Myocyte (in vitro differentiated cells): ENCODE measurements around the gene UMOD. TPM values are rescaled to one million over a fixed set of nuclear protein-coding genes. Genes with fewer than 3 reads are reported as not detected.

ENCODE experiments used
- DNase-seq: peaks from one replicate; pipeline ENCODE4 v3.0.0-alpha.2; 2012; ENCODE audit warnings: low read depth
- total RNA-seq: library from RNA; depleted of rRNA; stranded (reverse); fragments of >200 nt; gene quantifications from 2 replicates; pipeline ENCODE4 v1.2.3, GENCODE V29; 2014

UMOD gene
- total RNA-seq, 1 donor from 2014 or later: not detected

DNA sequence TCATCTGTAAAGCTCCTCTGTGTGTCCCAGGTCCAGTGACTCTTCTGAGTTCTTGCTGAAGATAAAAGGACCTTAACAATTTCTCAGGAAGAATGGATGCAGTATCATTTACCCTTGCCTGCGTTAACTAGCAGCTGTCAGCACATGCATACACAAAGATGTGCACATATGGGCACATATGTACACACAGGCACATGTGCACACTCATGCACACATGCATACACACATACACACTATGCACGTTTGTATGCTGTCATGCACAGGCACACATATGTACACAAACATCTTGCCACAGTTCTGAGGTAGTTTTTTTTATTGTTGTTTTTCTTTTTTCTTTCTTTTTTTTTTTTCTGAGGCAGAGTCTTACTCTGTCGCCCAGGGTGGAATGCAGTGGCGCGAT lies 50.1 kb downstream of the UMOD start:
- no peak for DNase-seq

DNA sequence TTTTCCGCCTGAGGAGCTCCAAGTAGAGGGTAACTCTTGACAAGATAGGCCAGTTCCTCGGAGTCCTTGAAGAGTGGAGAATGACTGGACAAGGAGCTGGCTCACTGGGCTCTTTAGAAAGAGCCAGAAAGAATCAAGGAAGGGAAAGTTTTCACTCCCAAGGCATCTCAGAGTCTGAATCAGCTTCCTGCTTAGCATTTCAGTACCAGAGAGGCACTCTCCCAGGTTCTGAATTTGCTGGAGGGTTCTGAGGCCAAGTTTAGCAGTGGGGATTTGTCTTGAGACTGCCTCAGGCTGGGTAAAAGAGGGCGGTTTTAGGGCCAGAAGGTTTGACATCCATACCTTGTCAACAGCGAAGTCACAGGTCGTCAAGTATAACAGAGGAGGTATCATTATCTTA lies 50.7 kb downstream of the UMOD start:
- DNase-seq: no peak

DNA sequence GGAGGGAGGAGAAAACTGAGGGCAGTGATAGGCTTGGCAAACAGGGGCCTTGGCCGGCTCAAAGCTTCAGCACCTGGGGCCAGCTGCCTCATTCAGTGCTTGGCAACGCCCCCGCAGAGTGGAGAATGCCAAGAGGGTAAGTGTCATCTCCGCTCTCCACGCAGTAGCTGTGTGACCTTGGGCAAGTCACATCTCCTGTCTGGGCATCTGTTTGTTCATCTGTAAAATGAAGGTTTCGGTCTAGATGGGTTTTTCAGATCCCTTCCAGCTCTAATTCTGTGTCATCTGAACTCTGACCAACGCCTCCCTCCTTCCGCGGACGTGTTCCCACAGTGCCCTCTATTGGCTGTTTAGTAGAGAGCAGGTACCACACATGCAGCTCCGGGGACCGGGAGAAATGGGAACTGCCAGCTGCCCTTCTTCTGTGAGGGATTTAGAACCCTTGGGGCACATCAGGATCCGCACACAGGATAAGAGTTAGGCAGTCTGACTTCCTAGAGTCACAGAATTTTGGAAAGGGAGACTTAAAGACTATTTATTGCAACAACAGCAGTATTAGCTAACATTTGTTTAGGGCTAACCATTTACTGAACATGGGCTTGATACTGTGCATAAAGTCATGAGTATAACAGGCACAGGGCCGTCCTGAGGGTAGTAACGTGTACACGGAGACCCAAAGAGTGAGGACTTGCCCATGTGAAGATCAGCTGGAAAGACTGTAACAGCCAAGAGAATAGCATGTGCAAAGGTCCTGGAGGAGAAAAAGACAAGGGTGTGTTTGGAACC lies 52.0 kb downstream of the UMOD start:
- DNase-seq: peak; percentile 69

DNA sequence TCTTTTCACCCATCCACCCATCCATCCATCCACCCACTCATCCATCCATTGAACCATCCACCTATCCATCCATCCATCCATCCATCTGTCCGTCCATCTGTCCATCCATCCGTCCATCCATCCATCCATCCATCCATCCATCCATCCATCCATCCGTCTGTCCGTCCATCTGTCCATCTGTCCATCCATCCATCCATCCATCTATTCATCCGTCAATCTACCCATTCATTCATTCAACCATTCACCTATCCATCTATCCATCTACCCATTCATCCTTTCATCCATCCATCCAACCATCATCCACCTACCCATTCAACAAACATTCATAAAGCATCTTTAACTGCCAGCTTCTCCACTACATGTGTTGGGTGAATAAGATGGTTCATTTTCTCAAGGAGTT lies 54.1 kb downstream of the UMOD start:
- no peak for DNase-seq

DNA sequence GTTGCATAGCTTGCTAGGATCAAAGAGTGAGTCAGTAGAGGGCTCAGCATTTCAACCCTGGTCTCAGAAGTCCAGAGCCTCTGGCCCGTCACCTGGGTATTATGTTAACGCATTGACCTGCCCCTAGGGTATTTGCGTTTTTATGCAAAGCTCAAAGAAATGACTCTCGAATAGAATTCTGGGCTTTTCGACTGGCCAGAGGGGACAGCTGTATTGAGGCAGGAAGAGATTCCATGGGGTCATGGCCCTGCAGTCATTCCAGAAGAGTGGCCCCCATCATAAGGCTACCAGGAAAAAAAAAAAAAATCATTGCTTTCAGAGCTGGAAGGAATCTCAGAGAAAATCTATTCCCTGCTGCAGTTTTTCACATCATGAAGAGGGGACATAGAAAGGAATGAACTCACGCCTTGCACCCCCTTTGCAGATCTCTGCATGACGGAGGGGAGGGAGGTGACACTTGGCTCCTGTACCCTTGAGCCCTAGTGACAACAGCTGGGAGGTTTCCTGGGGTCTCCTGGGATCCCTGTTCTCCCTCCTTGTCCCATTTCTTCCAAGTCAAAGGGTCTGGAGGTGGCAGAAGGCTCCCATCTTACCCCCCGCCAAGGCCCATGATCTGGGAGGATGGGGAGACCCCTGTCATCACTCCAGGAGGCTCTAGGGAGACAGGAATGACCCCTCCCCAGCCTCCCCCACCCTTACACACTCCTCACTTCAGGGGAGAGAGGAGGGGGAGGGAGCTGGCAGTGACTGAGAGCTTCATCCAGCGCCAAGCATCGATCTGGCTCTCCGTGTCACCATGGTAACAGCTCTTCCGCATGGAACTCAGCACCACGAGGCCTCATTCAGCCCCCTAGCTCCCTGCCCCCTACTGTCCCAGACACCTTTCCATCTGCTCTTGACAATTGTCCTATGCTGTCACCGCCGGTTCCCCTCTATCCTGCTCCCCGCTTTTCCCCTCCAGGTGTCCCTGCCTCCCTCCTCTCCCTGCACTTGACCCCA lies 61.0 kb downstream of the UMOD start:
- DNase-seq: no peak

DNA sequence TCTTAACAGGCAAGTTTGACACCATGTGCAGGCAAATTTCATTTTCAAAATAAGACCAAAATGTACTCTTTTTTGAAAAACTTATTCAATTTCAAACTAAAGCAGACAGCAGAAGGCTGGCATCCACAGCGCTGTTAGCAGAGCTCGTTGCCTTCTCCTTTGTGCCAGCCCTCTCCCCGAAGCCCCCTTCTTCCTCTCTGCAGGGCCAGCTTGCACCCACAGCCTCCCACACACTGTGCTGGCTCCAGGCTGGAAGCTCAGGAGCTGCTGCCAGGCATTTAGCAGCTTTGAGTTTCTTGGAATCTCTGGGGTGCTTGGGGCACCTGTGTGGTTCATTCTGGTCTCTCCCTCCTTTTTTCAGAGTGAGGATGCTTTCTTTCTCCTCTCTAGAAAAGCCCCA lies 62.9 kb downstream of the UMOD start:
- DNase-seq: no peak

DNA sequence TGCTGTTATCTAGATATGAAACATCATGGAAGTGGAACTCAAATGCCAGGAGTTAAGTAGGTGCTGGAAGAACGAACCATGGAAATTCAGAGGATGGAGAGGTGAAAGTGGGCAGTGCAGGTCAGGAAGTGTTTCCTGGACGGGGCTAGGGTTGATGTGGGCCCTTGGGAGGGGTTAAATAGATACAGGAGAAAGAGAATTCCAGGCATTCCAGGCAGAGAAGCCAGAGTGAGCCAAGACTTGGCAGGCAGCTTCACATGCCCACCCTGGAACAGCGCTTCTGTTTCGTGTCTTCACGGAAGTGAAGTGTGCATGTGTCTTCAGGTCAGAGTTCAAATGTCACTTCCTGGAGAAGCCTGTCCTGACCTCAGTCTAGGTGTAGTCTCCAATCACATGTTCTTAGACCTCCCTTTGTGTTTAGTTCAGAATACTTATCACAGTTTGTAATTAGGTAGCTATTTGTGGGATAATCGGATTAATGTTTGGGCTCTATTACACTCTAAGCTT lies 66.5 kb downstream of the UMOD start:
- no peak for DNase-seq

Other genes starting within 250 kb of the UMOD start
- not detected in 2 replicates for gene GP2, start 25.2 kb downstream of the UMOD start, total RNA-seq
- gene PDILT, start 52.0 kb upstream of the UMOD start, total RNA-seq: not detected in 2 replicates
- gene ACSM5, start 56.8 kb upstream of the UMOD start, total RNA-seq: 2.0 and 2.7 TPM in 2 replicates
- not detected in 2 replicates for gene ACSM2A, start 98.8 kb upstream of the UMOD start, total RNA-seq
- gene ACSM2B, start 223.7 kb upstream of the UMOD start, total RNA-seq: not detected in 2 replicates